Measurements from ENCODE around the gene PER1. TPM values are rescaled to one million over a fixed set of nuclear protein-coding genes. Genes with fewer than 3 reads are reported as not detected.

Gene PER1
- total and polyA plus RNA-seq, 7 donors = 30.5 to 153 (median 67.6) TPM

DNA sequence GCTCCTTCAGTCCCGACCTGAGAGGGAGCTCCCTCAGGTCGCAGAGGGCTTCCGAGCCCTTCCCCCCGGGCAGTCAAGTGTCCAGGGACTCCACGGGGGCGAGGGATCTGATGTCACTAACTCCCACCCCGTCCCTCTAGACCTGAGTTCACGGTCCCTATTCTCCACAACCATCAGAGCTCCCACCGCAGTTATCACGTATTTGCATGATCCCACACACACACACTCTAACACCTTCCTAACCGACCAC lies 3.7 kb upstream of the PER1 start:
- DNase-seq = no peak
- no peak for TF ChIP-seq POLR2AphosphoS5 (IDR thresholded peaks at IDR 0.05)
- TF ChIP-seq EP300 (IDR thresholded peaks at IDR 0.05) = no peak
- no peak for TF ChIP-seq POLR2A (IDR thresholded peaks at IDR 0.05)
- TF ChIP-seq, protein P1, sequence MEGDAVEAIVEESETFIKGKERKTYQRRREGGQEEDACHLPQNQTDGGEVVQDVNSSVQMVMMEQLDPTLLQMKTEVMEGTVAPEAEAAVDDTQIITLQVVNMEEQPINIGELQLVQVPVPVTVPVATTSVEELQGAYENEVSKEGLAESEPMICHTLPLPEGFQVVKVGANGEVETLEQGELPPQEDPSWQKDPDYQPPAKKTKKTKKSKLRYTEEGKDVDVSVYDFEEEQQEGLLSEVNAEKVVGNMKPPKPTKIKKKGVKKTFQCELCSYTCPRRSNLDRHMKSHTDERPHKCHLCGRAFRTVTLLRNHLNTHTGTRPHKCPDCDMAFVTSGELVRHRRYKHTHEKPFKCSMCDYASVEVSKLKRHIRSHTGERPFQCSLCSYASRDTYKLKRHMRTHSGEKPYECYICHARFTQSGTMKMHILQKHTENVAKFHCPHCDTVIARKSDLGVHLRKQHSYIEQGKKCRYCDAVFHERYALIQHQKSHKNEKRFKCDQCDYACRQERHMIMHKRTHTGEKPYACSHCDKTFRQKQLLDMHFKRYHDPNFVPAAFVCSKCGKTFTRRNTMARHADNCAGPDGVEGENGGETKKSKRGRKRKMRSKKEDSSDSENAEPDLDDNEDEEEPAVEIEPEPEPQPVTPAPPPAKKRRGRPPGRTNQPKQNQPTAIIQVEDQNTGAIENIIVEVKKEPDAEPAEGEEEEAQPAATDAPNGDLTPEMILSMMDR (IDR thresholded peaks at IDR 0.05) = no peak
- H3K27me3 ChIP-seq = no peaks in the 10 kb centered on the region
- 0 to 3% methylated on average over 11 of the region's 11 CpGs for WGBS, 2 donors
- peaks cover 0 to 54% (median 51%) of the 10 kb centered on the region in 4 donors for H3K4me1 ChIP-seq
- intact Hi-C loops (cut with DNase I) = loop anchor here (5.0 kb wide), 1 partner anchor 314 kb away; no protein-coding TSS in a partner anchor
- peak overlapping the region; percentile 93 to 97 (median 96) for H3K4me3 ChIP-seq
- peak overlapping the region; percentile 99 to 100 (median 100) for H3K27ac ChIP-seq
- H3K36me3 ChIP-seq = peaks cover 0 to 24% (median 15%) of the 10 kb centered on the region in 4 donors
- H3K9me3 ChIP-seq = no peaks in the 10 kb centered on the region

DNA sequence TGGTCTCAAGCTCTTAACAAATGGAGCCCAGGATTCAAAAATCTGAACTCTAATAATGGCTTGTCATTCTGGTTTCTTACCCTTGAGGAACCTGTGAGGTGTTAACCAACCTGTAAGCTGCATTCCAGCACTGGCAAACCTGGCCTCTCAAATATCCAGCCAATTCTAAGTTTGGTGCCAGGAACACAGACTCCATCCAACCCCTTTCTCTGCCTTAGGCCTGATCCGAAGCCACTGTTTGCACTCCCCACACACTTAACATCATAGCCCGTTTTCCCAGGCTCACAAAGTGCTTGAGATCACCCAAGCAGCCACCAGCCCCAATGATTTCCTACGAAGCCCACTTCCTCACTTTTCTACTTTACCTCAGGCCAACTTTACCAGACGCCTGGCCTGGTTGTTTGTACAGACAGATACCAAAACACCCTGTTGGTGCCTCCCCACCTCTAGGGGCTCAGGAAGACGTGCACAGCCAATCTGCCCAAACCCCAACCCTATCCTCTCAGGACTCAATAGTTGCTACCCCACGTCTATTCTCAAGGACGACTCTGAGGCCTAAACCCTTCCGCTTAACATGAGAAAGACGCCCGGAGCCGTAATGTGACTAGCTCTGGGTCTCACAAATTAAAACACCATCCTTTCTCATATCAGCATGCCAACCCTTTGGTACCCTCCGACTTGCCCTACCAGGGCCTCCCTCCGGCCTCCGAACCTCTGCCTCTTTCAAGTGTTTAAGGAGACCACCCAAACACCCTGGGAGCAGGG lies 3.2 kb upstream of the PER1 start:
- H3K4me3 ChIP-seq = peak overlapping the region; percentile 93 to 97 (median 96)
- intact Hi-C loops (cut with DNase I) = loop anchor here (5.0 kb wide), 1 partner anchor 313 kb away; no protein-coding TSS in a partner anchor
- peak overlapping the region; percentile 99 to 100 (median 100) for H3K27ac ChIP-seq
- TF ChIP-seq EP300 (IDR thresholded peaks at IDR 0.05) (no peak), POLR2AphosphoS5 (IDR thresholded peaks at IDR 0.05) (peak in 2 of 4 donors; percentile 2 to 4), POLR2A (IDR thresholded peaks at IDR 0.05) (no peak)
- TF ChIP-seq, protein P1 (IDR thresholded peaks at IDR 0.05) = no peak
- peaks cover 4 to 23% (median 14%) of the 10 kb centered on the region in 4 donors for H3K36me3 ChIP-seq
- DNase-seq = peak; percentile 67
- no peaks in the 10 kb centered on the region for H3K27me3 ChIP-seq
- H3K9me3 ChIP-seq = no peaks in the 10 kb centered on the region
- H3K4me1 ChIP-seq = peaks cover 0 to 54% (median 51%) of the 10 kb centered on the region in 4 donors
- WGBS, 2 donors = 14 to 43% methylated on average over 14 of the region's 14 CpGs

DNA sequence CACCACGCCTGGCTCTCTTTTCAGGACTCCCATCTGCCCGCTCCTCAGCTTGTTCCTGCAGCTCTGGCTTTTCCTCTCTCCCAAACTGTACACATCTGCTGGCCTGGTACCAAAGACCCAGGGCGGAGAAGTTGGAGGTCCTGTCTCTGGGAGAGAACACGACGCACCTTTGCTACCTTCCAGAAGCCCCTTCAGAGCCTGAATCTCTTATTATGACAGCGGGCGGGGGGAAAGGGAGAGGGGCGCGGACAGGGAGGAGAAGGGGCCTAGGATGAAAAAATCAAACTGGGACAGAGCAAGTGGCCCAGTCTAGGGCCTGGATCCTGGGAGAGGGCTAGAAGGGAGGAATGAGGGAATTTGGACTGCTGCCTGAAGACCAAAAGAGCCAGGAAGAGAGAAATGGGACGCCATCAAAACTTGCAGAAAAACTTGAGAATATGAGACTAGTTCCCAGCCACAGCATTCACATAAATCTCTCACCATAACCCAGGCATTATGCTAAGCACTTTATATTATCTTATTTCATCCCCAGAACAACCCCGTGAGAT lies 2.5 kb upstream of the PER1 start:
- intact Hi-C loops (cut with DNase I) = loop anchor here (5.0 kb wide), 1 partner anchor 312 kb away; no protein-coding TSS in a partner anchor
- Histone ChIP-seq H3K9me3 (no peaks in the 10 kb centered on the region), H3K27me3 (no peaks in the 10 kb centered on the region), H3K4me1 (peaks cover 0 to 59% (median 55%) of the 10 kb centered on the region in 4 donors), H3K27ac (peak overlapping the region; percentile 99 to 100 (median 100)), H3K36me3 (peaks cover 12 to 26% (median 20%) of the 10 kb centered on the region in 4 donors), H3K4me3 (peak overlapping the region; percentile 93 to 97 (median 96))
- 31 to 53% methylated on average over 11 of the region's 11 CpGs for WGBS, 2 donors
- TF ChIP-seq, protein P1 (IDR thresholded peaks at IDR 0.05) = no peak
- TF ChIP-seq POLR2AphosphoS5 (IDR thresholded peaks at IDR 0.05) (no peak), POLR2A (IDR thresholded peaks at IDR 0.05) (peak; percentile 47 to 72), EP300 (IDR thresholded peaks at IDR 0.05) (no peak)
- no peak for DNase-seq

DNA sequence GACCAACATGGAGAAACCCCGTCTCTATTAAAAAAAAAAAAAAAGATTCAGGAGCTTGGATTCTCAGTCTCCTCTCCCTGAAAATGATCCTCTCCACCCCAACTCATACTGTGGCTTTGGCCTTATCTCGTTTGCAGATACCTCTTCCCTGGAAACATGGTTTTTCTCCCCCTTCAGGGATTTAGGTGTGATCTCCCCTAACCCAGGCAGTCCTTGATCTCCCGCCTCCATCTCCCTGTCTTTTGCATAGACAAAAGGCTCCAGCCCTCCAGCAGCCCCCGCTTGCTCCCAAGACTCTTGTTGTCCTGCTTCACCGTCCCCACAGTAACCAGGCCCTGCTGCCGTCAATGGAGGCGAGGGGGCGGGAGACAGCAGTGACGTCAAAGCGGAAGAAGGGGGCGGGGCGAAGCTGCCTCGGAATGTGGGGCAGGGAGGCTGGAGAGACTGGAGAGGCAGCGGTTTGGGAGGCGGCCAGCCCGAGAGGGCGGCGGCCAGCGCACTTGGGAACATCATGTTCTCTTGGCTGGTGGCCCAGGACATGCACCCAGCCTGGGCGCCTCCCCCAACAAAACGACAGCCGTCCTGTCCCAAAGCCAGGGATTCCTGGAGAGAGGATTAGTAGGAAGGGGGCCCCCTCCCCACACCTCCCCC lies 1.9 kb upstream of the PER1 start:
- no peaks in the 10 kb centered on the region for H3K27me3 ChIP-seq
- peaks cover 0 to 59% (median 55%) of the 10 kb centered on the region in 4 donors for H3K4me1 ChIP-seq
- H3K36me3 ChIP-seq = peaks cover 18 to 26% (median 23%) of the 10 kb centered on the region in 4 donors
- WGBS, 2 donors = 3 to 6% methylated on average over 22 of the region's 22 CpGs
- peak overlapping the region; percentile 93 to 97 (median 96) for H3K4me3 ChIP-seq
- H3K9me3 ChIP-seq = no peaks in the 10 kb centered on the region
- intact Hi-C loops (cut with DNase I) = no loop called here
- DNase-seq = peak; percentile 100
- peak; percentile 98 to 99 (median 98) for TF ChIP-seq POLR2AphosphoS5 (IDR thresholded peaks at IDR 0.05)
- TF ChIP-seq EP300 (IDR thresholded peaks at IDR 0.05) = peak; percentile 99 to 100 (median 100)
- TF ChIP-seq POLR2A (IDR thresholded peaks at IDR 0.05) = peak; percentile 86
- TF ChIP-seq, protein P1 (IDR thresholded peaks at IDR 0.05) = no peak
- peak overlapping the region; percentile 99 to 100 (median 100) for H3K27ac ChIP-seq

Measured in sigmoid colon (tissue), 7 donors.